GM19099 (cell line): ENCODE data around the gene WDFY1.

Source experiments
- POLR2A ChIP-seq: IDR thresholded peaks from 3 replicates; pipeline ENCODE4 v1.6.1; 2011; ENCODE audit warnings: low read depth; ENCODE audit not compliant: insufficient read length; ENCODE audit errors: extremely low read depth

The WDFY1 gene

DNA sequence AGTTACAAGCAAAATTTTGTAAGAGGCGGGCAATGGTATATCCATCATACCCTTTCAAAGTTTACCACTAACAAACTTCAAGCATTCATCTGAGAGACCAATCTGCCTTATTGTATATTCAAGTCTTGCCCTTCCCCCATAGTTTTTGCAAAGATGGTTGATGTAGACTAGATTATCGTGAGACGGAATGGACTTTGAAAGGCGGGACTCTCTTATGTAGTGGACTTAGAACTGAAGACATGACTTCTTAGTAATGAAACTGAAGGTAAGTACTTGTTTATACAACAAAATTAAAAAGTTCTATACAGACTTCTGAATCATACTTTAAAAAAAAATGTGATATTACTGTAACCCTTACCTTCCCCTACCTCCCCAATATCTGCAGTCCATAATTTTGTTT, 118.1 kb downstream of the WDFY1 start:
- no peak for TF ChIP-seq POLR2A
